Stimulated activated CD4-positive, alpha-beta T cell treated with anti-CD3 and anti-CD28 coated beads, Interleukin-12 subunit alpha, Interleukin-12 subunit beta, amount 100 ng/mL, for 4 hours (primary cell): Measurements from ENCODE around the gene KLHL18.
"Not testable (repeated sequence)": the region's sequence is repeated elsewhere in the genome, so short reads cannot be mapped to it uniquely, and the experiment has no call there.

Experiments
- DNase-seq: peaks from one replicate; pipeline ENCODE4 v3.0.0-alpha.2; 2020

Gene KLHL18

DNA sequence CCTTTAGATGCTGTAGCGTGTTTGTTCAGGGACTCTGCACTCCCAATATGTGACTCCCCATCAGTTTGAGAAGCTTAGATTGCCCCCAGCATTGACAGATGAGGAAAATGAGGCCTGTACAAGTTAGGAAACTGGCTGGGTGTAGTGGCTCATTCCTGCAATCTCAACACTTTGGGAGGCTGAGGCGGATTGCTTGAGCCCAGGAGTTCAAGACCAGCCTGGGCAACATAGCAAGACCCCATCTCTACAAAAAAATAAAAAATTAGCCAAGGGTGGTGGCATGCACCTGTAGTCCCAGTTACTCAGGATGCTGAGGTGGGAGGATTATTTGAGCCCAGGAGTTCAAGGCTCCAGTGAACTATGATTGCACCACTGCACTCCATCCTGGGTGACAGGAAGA is 84.1 kb downstream of the KLHL18 start:
- no peak for DNase-seq

DNA sequence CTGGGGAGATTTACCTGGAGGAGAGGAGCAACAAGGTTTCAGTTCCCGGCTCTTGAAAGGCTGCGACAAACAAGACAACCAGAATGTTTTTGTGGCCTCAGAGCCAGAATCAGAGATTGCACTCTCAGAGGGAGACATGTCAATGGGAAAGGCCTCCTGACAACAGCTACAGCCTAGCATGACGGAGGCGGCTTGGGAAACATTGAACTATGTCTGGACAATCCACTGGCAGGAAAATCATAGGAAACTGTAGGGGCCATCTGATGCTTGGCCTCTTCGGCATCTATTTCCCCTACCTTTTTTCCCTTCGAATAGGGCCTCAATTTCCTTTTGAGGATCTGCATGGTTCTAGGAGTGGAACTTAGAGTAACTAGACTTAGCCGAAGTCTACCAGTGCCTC is 84.9 kb downstream of the KLHL18 start:
- no peak for DNase-seq

DNA sequence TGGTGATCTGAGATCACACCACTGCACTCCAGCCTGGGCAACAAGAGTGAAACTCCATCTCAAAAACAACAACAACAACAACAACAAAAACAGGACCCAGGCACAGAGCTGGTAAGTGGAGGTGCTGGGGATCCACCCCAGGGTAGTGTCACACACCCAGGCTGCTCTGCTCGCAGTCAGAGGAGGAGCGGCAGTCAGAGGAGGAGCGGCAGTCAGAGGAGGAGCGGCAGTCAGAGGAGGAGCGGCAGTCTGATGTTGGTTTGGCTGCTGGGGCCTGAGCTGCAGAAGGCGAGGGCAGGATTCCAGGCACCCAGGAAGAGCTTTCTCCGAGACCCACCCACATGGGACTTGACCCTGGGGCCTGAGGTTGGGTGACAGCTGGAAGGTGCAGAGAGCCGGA is 87.3 kb downstream of the KLHL18 start:
- DNase-seq = not testable (repeated sequence)

DNA sequence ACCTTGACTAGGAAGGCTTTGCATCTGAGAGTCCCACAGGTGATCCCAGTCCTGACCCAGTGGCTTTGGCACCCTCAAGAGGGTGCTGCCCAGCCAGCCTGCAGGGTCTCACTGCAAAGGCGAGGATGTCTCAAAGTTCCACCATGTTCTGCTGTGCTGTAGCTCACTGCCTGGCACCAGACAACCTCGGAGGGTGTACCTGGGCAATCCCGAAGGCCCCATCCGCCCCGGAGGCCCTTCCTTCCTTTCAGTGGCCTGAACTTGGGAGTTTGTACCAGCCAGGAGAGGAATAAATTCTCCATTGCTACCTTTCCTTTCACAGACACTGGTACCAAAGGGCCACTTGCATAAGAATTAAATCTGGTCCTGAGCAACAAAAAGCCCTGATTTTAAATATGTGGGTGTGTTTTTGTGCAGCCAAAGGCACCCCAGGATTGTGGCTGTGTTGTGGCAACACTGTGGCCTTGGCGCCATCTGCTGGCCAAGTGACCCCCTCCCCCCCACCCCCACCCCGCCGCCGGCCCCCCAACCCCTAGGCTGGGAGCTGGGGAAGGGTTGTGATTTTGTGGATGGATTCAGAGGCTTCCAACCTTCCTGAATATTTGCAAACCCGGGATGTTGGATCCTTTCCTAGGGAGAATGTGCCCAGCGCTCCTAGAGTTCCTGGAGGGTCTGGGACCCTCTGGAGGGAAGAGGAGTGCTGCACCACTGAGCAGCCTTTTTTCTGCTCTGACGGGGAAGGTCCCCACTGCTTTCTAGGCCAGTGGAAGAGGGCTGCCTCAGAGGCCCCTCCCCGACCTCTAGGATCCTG is 88.3 kb downstream of the KLHL18 start:
- peak; percentile 18 for DNase-seq

- no peak for DNase-seq
These were observed 91.8 kb downstream of the KLHL18 start for GRCh38 chr3:47374587-47374986.

GRCh38 chr3:47376393-47376792 is 93.6 kb downstream of the KLHL18 start:
- no peak for DNase-seq

- no peak for DNase-seq
These were observed 94.4 kb downstream of the KLHL18 start for GRCh38 chr3:47377186-47377585.

DNA sequence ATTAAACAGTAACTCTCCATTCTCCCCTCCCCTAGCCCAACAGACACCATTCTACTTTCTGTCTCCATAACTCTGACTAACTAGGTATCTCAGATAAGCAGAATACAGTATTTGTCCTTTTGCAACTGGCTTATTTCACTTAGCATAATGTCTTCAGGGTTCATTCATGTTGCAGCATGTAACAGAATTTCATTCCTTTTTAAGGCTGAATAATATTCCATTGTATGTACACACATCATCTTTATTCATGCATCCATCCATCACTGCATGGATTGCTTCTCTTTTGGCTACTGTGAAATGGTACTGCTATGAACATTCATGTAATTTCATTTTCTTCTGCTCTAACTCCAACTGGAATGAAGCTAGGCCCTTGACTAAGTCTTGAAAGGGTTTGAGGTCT is 96.1 kb downstream of the KLHL18 start:
- no peak for DNase-seq

- DNase-seq = no peak
These were observed 96.7 kb downstream of the KLHL18 start for GRCh38 chr3:47379411-47379899.

- DNase-seq = no peak
These were observed 97.4 kb downstream of the KLHL18 start for GRCh38 chr3:47380026-47380600.

DNA sequence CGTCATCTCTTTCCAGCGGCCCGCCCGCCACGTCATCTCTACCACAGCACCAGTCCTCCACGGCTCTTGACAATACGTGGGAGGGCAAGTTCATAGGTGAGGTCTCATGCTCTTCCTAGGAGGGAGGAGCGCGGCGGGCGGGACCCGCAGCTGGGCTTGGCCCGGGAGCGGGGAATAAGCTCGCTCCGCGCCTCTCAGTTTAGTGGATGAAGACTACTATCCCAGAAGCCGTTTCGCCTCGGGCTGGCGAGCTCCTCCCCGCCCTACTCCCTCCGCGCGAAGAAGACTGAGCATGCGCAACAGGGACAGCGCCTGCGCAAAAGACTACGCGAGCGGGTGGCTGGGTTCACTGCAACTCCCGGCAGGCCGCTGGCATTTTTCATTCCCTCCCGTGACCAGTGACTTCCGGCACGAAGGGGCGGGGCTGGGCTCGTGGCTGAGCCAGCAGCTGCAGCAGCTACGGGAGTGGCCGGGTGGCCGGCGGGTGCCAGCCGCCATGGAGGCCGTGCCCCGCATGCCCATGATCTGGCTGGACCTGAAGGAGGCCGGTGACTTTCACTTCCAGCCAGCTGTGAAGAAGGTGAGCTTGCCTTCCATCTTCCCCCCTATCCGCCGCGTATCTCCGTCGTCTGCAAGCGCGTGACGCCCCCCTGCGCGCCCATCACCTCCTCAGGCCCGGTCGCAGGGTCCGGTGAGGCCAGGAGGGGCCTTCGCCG is 98.0 kb downstream of the KLHL18 start, which contains the start of gene PTPN23:
TSS of gene PTPN23 (plus strand) at position 421 of the 716 bp plus-strand sequence. CDS start at position 497, 76 bp downstream.
- DNase-seq = peak; percentile 97

- peak; percentile 71 for DNase-seq
These were observed 98.8 kb downstream of the KLHL18 start for GRCh38 chr3:47381317-47382157.

- no peak for DNase-seq
These were observed 101.7 kb downstream of the KLHL18 start for GRCh38 chr3:47384425-47384824.

DNA sequence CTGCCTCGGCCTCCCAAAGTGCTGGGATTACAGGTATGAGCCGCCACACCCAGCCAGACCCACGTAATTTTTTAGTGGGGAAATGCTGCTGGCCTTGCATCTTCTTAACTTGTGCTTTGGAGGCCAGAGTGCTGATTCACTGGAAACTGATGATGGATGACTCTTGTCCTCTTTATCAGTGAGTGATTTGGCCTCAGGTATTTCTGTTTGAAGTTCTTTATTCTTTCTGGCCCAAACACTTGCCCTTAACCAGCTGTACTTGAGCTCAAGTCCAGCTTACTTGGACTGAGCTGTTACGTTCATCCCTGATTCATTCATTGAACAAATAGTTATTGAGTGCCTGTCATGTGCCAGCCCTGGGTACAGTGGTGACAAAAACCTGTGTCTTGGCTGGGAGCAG is 102.3 kb downstream of the KLHL18 start:
- no peak for DNase-seq

DNA sequence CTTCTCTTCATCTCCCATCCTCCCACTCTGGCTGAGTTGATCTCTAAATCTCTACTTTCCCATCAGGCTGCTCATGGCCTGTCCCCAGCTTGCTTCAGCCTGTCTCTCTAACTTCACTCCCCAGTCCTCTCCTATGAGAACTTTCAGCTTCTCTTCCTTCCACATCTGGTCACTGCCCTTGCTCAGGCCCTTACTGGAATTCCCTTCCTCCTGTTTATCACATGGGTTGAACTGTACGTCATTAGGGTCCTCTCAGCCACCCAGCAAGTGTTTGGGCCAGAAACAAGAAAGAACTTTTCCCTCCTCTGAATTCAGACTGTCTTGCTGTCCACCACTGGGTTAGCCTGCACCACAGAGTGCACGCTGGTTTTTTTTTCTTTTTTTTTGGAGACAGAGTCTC is 103.1 kb downstream of the KLHL18 start:
- DNase-seq = no peak

GRCh38 chr3:47392933-47393332 is 110.2 kb downstream of the KLHL18 start:
- DNase-seq = no peak

DNA sequence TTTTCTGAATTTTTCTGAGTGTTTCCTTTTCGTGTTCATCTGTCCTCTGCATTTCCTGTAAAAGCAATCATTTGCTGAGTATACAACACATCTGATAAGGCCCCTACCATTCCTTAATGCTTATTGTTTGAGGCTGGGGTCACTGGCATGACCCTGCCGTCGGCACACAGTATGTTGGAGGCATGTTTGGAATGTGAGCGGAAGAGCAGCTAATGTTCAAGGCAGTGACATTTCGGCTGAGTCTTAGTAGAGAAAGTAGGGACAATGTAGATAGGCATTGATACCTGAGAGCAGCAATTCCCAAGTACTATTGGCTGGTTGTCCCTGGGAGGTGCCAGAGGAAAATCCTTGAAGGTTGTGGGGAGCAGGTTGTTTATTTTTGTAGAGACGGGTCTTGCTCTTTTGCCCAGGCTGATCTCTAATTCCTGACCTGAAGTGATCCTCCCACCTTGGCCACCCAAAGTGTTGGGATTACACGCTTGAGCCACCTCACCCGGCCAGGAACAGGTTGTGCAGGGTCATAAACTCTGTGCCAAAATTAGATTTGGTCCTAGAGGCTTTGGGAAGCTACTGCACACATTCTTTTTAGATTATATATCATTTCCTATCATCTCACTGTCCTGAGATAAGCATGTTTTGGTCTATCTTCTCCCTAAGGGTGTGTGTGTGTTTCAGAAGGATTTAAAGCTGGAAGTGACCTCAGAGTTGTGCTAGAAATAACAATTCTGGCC is 111.6 kb downstream of the KLHL18 start:
- DNase-seq = no peak

- DNase-seq = no peak
These were observed 112.1 kb downstream of the KLHL18 start for GRCh38 chr3:47394881-47395280.
